HuH-7 (cell line): ENCODE data around the gene BLVRB.
A peak's percentile ranks its signal among the peaks of the same experiment; 100 is the strongest.
"Not testable (repeated sequence)": the region's sequence is repeated elsewhere in the genome, so short reads cannot be mapped to it uniquely, and the experiment has no call there.

ENCODE experiments used
- DNase-seq: peaks from one replicate; pipeline ENCODE4 v3.0.0; 2011; ENCODE audit warnings: low spot score

Gene BLVRB

DNA sequence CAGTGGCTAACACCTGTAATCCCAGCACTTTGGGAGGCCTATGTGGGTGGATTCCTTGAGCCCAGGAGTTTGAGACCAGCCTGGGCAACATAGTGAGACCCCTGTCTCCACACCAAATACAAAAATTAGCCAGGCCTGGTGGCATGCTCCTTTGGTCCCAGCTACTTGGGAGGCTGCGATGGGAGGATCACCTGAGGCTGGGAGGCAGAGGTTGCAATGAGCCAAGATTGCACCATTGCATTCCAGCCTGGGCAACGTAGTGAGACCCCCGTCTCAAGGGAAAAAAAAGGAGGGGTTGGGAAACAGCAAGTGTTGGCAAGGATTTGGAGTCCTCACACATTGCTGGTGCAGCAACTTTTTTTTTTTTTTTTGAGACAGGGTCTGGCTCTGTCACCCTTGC lies 20.5 kb upstream of the BLVRB start:
- DNase-seq: no peak

DNA sequence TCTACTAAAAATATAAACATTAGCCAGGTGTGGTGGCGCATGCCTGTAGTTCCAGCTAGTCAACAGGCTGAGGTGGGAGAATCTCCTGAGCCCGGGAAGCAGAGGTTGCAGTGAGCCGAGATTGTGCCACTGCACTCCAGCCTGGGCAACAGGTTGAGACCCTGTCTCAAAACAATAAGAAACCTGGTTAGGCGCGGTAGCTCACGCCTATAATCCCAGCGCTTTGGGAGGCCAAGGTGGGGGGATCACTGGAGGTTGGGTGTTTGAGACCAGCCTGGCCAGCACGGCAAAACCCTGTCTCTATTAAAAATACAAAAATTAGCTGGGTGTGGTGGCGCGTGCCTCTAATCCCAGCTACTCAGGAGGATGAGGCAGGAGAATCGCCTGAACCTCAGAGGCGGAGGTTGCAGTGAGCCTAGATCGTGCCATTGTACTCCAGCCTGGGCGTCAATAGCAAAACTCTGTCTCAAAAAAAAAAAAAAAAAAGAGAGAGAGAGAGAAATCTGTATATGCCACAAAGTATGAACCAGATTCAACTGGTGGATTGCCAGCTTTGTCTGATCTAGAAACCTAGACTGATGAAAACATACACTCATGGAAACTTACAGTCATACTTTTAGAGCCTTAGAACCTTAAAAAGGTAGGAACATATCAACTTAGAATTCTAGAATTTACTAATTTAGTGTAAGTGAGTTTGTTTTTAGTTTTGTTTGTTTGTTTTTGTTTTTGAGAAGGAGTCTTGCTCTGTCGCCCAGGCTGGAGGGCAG lies 10.5 kb upstream of the BLVRB start:
- DNase-seq: not testable (repeated sequence)

DNA sequence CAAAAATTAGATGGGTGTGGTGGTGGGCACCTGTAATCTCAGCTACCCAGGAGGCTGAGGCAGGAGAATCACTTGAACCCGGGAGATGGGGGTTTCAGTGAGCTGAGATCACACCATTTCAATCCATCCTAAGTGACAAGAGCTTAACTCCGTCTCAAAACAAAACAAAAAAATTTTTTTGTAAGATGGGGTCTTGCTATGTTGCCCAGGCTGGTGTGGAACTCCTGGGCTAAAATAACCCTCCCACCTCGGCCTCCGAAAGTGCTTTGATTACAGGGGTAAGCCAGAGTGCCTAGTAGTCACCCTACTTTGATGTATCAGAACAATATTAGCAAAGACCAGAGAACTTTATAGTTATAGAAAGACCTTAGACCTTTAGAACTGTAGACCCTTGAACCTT lies 9.2 kb upstream of the BLVRB start:
- DNase-seq: no peak

DNA sequence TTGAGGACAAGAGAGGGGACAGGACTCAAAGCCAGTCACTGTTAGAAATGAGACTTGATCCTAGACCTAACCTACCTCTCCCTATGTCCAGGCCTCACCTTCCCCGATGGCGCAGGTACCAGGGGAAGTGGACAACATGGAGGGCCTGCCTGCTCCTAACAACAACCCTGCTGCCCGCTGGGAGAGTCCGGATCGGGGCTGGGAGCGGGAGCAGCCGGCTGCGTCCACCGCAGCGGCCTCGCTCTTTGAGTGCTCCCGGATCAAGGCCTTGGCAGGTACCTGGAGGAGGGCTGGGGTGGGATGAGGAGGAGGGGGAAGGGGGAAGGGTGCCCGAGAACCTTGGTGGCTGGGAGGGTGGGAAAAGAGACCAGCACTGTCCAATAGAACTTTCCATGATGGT lies 7.0 kb upstream of the BLVRB start:
- DNase-seq: no peak

DNA sequence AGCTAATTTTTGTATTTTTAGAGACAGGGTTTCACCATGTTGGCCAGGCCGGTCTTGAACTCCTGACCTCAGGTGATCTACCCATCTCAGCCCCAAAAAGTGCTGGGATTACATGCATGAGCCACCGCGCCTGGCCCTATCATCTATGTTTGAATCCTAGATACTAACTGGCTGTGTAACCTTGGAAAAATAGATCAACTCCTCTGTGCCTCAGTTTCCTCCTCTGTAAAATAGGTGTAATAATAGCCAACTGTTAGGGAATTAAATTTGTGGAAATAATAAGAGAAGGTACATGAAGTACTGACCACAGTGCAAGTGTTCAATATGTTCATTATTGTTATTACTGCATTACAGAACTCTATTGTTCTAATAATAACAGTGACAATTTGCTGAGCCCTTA lies 5.6 kb upstream of the BLVRB start:
- DNase-seq: no peak

DNA sequence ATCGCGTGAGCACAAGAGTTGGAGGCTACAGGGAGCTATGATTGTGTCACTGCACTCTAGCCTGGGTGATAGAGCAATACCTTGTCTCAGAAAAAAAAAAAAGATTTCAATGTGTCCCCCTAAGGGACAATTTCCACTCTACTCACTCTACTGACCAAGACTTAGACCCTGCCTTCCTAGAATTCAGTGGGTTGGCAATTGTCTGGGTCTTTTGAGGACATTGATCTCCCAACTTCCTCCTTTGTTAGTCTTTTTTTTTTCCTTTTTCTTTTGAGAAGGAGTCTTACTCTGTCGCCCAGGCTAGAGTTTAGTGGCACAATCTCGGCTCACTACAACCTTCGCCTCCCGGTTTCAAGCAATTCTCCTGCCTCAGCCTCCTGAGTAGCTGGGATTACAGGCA lies 3.5 kb upstream of the BLVRB start:
- no peak for DNase-seq

DNA sequence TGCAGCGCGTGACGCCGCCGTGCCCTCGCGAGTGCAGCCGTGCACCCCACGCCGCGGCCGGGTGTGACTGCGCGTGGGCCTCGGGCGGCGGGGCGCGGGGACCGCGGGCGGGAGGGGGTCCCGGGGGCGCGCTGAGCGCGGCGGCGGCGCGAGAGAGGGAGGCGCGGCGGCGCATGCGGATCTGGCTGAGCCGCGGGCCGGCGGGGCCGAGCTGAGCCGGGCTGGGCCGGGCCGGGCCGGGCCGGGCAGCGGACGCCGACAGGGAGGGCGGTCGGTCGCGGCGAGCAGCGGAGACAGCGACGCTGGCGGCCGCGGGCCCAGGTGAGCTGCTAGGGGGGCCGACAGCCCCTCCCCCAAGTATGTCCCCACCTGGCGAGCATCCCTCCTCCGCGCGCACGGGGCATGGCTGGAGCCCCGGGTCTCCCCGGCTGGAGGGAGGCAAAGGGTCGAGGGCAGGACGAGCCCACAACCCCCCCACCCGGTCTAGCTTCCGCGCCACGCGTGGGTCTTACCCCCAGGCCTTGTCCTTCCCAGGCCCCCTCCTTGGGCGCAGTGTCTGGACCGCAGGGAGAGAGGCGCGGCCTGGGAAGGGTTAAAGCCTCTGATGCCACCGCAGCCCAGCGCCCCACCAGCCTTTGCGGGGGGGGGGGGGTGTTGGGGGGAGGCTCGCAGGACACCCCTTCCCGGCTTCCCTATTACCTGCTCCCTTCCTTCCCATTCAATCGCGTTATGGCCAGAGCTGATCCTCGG lies 1.6 kb upstream of the BLVRB start, which contains the start of gene SPTBN4:
TSS of gene SPTBN4 (plus strand) at position 17 of the 750 bp plus-strand sequence. CDS start 5,621 bp downstream, outside the sequence.
- DNase-seq: no peak

DNA sequence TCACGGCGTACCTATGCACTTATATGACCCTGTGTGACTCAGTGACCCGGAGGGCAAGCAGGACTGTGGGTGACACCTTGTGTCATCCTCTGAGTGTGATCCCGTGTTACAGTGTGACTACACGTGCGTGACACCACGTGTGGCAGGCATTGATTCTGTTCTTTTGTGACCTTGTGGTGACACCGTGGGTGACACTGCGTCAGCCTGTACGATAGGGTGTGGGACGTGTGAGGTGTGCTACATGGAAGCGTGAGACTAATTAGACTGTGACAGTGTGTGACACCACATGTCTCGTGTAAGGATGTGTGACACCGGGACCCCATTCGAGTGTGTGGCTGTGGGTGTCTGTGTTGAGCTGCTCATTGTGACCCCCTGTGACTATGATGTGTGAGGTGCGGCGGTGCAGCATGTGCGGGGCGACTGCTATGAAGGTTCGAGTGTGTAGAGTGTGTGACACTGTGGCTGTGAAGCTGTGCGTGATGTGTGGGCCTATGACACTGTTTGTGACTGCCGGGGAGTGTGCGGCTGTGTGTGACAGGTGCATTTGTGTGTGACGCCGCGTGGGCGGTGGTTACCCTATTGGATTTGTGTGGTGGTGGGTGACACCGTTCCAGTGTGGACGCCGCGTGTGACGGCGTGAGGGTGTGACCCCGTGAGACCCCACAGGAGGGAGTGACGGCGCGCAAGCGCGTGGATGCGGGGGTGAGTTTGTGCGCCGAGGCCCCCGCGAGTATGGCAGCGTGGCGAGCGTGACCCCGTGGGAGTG lies 857 bp upstream of the BLVRB start:
- no peak for DNase-seq

DNA sequence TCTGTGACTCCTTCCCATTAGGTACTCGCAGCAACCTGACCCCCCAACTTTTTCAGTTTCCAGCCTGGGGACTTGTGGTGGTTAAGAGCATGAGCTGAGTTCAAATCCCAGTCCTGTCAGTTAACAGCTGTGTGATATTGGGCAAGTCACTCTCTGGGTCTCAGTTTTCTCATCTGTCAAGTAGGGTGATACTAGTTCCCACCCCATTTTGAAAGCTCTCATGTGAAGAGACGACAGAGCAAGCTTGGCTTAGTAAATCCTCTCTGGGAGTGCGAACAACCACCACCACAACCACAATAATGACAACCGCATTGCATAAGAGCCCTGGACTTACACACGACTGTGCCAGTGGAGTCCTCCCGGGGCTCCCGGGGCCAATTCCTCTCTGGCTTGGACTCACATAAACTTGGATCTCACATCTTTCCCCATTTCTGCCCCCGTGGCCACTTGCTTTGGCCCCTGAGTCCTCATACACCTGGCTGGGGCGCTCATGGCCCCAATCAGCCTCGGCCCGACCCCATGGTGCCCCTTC lies 454 bp downstream of the BLVRB start:
- no peak for DNase-seq

DNA sequence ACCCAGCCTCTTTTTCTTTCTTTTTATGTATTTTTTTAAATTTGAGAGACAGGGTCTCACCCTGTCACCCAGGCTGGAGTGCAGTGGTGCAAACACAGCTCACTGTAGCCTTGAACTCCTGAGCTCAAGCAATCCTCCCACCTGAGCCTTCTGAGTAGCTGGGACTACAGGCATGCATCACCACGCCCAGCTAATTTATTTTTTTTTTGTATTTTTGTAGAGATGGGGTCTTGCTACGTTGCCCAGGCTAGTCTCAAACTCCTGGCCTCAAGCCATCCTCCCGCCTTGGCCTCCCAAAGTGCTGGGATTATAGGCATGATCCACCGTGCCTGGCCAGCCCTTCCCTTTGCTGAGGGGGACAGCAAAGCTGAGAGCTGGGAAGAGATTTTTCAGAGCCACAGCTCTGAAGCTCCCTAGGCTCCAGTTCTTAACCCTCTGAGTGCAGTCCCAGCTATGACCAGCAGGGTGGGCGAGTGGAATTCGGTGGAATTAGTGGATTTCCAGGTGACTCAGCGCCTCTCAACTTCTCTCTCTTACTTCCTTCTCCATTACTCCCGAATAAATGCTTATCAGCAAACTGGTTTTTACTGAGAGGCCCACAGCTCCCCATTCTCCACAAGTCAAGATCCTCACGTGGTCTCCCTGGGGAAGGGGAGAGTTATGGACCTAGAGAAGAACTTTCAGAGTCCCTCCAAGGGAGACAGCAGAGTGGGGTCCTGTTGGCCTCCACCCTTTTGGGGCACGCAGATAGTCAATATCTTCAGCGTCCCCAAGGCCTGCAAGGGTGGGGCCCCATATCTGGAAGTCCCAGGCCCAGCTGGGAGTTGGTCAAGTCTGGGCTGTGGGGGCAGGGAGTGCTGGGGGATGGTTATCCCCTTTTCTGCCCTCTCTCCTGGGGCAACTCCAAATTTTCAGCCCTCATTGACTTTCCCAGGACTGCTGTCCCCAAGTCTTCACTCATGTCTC lies 1.2 kb downstream of the BLVRB start:
- DNase-seq: peak; percentile 85

DNA sequence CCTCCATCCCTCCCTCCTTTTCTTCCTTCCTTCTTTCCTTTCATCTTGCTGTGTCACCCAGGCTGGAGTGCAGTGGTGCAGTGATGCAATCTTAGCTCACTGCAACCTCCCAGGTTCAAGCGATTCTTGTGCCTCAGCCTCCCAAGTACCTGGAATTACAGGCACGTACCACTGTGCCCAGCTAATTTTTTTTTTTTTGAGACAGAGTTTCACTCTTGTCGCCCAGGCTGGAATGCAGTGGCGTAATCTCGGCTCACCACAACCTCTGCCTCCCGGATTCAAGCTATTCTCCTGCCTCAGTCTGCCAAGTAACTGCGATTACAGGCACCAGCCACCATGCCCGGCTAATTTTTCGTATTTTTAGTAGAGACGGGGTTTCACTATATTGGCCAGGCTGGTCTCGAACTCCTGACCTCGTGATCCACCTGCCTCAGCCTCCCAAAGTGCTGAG lies 1.9 kb downstream of the BLVRB start:
- DNase-seq: not testable (repeated sequence)

DNA sequence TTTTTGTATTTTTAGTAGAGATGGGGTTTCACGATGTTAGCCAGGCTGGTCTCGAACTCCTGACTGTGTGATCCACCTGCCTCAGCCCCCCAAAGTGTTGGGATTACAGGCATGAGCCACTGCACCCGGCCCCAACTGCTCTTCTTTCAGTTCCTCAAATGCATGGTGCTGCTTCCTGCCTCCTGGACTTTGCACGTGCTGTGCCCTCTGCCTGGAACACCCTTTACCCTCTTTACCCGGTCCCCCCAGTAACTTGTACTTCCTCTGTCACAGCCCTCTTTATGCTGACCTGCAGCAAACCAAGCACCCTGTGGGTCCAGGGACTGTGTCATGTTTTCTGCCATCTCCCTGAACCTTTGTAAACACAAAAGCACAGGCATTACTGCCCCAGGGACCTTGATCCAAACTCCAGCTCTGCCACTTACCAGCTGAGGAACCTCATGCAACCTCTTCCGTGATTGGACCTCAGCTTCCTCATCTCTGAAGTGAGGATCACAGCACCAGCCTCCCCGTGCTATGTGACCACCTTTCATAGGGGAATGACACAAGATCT lies 3.8 kb downstream of the BLVRB start:
- DNase-seq: no peak

DNA sequence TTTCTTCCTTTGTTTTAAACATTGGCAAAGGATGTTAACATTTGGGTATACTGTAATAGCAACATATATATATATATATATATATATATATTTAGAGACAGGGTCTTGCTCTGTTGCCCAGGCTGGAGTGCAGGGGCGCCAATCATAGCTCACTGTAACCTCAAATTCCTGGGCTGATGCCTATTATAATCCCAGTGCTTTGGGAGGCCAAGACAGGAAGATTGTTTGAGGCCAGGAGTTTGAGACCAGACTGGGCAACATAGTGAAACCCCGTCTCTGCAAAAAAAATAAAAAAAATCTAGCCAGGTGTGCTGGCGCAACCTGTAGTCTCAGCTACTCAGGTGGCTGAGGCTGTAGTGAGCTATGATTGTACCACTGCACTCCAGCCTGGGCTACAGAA lies 5.4 kb downstream of the BLVRB start:
- no peak for DNase-seq

DNA sequence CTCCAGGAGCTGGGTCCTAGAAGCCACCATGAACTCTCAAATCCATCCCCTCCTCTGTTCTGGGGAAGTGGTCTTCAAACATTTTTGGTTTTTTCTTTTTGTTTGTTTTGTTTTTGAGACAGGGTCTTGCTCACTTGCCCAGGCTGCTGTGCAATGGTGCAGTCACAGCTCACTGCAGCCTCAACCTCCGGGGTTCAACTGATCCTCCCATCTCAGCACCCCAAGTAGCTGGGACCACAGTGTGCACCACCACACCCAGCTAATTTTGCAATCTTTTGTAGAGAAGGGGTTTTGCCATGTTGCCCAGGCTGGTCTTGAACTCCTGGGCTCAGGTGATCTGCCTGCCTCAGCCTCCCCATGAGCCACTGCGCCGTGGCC lies 7.0 kb downstream of the BLVRB start:
- no peak for DNase-seq

DNA sequence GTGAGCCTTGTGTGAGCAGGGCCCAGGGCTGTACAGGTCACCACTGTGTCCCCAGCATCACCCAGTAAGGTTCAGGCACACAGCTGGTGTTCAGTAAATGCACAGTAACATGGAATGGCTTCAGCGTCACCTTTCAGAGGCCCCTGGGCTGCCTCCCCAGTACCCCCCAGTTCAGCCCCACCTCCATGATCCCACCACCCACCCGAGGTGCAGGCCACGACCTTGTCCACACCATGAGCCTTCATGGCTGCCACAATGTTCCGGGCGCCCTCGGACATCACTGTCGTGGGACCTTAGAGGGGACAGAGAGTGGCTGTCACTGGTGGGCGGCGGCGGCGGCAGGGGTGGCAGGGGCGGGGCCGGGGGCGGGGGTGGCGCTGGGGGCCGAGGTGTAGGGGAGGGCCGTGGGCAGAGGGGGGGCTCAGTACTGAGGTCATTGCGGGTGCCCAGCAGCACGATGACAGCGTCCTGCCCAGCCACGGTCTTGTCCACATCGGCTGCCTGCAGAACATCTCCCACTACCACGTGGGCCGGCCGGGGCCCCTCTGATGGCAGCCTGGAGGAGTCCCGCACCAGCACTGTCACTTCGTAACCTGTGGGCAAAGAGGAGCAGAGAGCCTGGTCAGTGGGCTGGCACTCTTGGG lies 7.5 kb downstream of the BLVRB start:
- DNase-seq: no peak

DNA sequence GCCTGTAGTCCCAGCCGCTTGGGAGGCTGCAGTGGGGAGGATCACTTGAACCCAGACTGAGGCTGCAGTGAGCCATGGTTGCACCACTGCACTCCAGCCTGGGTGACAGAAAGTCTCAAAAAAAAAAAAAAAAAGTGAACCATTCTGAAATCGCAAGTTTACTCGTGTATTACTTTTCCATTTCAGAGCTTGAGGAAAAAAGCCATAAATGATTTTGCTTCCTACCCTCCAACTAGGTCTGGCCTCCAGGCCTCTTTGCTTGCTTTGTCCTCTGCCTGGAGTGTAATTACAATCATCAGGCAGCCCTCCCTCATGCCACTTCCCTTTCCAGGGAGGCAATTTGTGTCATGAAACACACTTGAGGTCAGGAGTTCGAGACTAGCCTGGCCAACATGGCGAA lies 8.5 kb downstream of the BLVRB start:
- DNase-seq: no peak

DNA sequence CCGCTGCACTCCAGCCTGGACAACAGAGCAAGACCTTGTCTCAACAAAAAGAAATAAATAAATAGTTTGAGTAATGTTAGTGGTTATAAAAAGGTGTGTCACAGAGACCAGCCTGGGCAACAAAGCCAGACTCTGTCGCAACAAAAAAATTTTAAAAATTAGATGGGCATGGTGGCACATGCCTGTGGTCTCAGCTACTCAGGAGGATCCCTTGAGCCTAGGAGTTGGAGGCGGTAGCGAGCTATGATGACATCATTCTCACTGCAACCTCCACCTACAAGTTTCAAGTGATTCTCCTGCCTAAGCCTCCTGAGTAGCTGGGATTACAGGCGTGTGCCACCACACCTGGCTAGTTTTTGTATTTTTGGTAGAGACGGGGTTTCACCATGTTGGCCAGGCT lies 11.6 kb downstream of the BLVRB start:
- DNase-seq: not testable (repeated sequence)

DNA sequence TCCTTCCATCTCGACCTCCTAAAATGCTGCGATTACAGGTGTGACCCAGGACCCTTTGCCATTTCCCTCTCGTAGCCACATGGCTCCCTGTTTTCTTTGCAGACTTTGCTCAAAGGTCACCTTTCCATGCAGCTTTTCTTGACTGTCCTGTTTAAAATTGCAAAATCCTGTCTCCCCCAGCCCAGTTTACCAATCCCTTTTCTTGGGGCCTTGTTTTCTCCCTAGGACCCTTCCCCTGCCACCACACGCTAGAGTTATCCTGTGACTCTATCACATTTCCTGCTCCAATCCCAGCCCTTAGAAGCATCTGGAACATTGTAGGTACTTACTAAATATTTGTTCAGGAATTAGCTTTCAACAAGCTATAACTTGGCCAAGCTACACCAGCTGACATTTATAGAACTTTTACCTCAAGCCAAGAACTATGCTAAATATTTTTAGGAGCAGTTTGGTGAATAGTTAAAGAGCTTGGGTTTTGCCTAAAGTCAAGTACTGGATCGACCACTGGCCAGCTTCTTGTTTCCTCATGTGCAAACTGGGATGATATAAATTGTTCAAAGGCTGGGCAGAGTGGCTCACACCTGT lies 12.3 kb downstream of the BLVRB start:
- no peak for DNase-seq

DNA sequence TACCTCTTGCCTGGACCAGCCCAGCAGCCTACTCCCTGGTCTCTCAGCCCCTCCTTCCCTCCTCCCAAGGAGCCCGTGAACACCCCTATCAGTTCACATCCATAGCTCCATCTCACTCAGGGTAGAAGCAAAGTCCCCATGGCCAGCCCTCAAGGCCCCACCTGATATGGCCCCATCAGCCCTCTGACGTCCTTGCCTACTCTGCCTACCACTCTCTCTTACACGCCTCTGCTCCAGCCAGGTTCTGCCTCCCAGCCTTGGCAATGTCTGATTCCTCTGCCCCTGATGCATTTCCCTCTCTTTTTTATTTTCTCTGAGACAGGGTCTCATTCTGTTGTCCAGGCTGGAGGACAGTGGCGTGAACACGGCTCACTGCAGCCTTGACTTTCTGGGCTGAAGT lies 13.5 kb downstream of the BLVRB start:
- DNase-seq: no peak

DNA sequence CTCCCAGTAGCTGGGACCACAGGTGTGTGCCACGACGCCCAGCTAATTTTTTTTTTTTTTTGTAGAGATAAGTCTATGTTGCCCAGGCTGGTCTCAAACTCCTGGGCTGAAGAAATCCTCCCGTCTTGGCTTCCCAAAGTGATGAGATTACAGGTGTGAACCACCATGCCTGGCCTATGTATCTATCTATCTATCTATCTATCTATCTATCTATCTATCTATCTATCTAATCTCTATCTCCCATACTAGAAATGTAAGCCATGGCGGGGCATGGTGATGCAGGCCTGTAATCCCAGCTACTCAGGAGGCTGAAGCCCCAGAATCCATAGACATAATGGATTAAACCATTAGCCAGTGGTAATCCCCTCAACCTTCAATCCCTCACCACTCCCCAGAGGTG lies 14.9 kb downstream of the BLVRB start:
- DNase-seq: no peak
